ENCODE results near the gene PELI3.

The PELI3 gene

GRCh38 chr11:66466225-66467033 is at the start of gene PELI3:
TSS of gene PELI3 (plus strand) at chr11:66466905. CDS start at chr11:66468129, 1,224 bp downstream.
- H3K4me3 ChIP-seq (ENCODE audit: low read depth, low read length) = peak within 1 kb of the TSS; percentile 42
- no peak for TF ChIP-seq CTCF (IDR thresholded peaks at IDR 0.05; ENCODE audit: borderline replicate concordance, insufficient read depth, low read depth, low read length)

GRCh38 chr11:66417000-66417399 is 49.7 kb upstream of the PELI3 start:
- H3K4me3 ChIP-seq (ENCODE audit: low read depth, low read length) = no peak overlapping the region
- TF ChIP-seq CTCF (IDR thresholded peaks at IDR 0.05; ENCODE audit: borderline replicate concordance, insufficient read depth, low read depth, low read length) = no peak

GRCh38 chr11:66418168-66418985 is 48.3 kb upstream of the PELI3 start:
- no peak overlapping the region for H3K4me3 ChIP-seq (ENCODE audit: low read depth, low read length)
- TF ChIP-seq CTCF (IDR thresholded peaks at IDR 0.05; ENCODE audit: borderline replicate concordance, insufficient read depth, low read depth, low read length) = peak; percentile 43; the same call in 1 of the 2 replicates

GRCh38 chr11:66418986-66419308 is 47.8 kb upstream of the PELI3 start:
- no peak for TF ChIP-seq CTCF (IDR thresholded peaks at IDR 0.05; ENCODE audit: borderline replicate concordance, insufficient read depth, low read depth, low read length)
- H3K4me3 ChIP-seq (ENCODE audit: low read depth, low read length) = no peak overlapping the region

GRCh38 chr11:66419825-66420224 is 46.9 kb upstream of the PELI3 start:
- TF ChIP-seq CTCF (IDR thresholded peaks at IDR 0.05; ENCODE audit: borderline replicate concordance, insufficient read depth, low read depth, low read length) = no peak
- H3K4me3 ChIP-seq (ENCODE audit: low read depth, low read length) = no peak overlapping the region

- no peak for TF ChIP-seq CTCF (IDR thresholded peaks at IDR 0.05; ENCODE audit: borderline replicate concordance, insufficient read depth, low read depth, low read length)
- H3K4me3 ChIP-seq (ENCODE audit: low read depth, low read length) = no peak within 1 kb of the TSS
These were observed 45.8 kb upstream of the PELI3 start, which contains the start of gene NPAS4 for GRCh38 chr11:66420671-66421476. TSS of gene NPAS4 (plus strand) at chr11:66421035. CDS start at chr11:66421180, 145 bp downstream.
